Measurements from ENCODE around the gene MOB3A.

MOB3A gene

DNA sequence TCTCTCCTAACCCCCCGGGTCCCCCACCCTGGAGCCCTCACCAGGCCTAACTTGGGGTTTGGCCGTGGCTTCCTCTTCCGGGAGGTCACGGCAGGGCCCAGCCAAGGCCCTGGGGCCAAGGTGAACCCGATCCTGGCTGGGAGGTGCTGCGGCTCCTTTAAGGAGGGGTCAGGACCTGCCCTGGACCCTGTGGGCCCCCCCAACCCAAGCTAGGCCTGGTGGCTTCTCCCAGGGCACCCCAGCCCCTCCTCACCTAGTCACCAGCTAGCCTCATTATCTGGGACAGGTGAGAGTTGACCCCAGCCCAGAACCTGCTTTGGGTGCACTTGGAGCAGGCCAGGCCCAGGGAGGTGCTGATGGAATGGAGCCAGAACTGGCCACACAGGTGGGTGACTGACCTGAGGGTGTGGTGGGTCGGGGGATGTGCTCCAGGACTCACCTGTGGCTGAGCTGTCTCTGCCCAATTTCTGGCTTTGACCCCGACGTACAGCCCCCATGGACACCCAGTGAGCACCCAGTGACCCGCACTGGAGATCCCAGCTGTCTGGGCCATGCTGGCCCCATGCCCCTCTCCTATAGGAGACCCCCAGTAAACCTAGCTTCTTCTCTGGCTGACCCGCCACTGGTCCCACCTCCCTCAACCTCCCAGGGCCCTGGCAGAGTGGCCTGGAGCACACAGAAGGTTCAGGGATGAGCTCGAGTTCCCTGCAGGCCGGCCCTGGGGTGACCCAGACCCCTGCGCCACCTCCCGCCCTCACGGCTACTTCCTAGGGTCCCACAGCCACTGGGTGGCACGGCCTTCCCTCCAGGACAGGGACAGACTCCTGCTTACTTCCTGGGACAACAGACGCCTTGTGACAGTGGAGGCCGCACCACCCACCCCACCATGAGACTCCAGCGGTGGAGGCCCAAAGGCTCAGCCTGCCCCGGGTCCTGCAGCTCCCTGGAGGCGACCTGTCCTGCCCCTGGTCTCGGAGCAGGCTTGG lies 38.3 kb downstream of the MOB3A start:
- TF ChIP-seq, protein P1, sequence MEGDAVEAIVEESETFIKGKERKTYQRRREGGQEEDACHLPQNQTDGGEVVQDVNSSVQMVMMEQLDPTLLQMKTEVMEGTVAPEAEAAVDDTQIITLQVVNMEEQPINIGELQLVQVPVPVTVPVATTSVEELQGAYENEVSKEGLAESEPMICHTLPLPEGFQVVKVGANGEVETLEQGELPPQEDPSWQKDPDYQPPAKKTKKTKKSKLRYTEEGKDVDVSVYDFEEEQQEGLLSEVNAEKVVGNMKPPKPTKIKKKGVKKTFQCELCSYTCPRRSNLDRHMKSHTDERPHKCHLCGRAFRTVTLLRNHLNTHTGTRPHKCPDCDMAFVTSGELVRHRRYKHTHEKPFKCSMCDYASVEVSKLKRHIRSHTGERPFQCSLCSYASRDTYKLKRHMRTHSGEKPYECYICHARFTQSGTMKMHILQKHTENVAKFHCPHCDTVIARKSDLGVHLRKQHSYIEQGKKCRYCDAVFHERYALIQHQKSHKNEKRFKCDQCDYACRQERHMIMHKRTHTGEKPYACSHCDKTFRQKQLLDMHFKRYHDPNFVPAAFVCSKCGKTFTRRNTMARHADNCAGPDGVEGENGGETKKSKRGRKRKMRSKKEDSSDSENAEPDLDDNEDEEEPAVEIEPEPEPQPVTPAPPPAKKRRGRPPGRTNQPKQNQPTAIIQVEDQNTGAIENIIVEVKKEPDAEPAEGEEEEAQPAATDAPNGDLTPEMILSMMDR (IDR thresholded peaks at IDR 0.05; ENCODE audit: low read depth, low read length): no peak
- TF ChIP-seq MYC (IDR thresholded peaks at IDR 0.05; ENCODE audit: low read depth, low read length): no peak
- no peak for DNase-seq (ENCODE audit: low read depth)
- H3K4me3 ChIP-seq (ENCODE audit: low read depth, low read length): no peak overlapping the region

DNA sequence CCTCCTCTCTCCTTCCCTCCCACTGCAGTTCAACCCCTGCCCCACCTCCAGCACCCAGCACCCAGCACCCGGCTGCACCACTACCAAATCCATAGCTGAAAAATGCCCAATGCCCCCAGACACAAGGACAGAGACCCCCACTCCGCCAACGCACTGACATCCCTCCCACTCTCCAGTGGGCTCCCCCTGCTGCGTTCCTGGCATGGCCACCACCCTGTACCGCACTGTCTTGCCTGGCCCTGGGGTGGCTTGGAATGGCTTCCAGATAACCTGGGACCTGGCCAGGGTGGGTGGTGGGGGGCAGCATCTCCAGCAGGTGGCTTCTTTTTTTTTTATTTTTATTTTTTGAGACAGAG lies 39.3 kb downstream of the MOB3A start:
- no peak overlapping the region for H3K4me3 ChIP-seq (ENCODE audit: low read depth, low read length)
- no peak for TF ChIP-seq MYC (IDR thresholded peaks at IDR 0.05; ENCODE audit: low read depth, low read length)
- no peak for TF ChIP-seq POLR2A (IDR thresholded peaks at IDR 0.05; ENCODE audit: extremely low read depth, insufficient read length)
- TF ChIP-seq, protein P2, sequence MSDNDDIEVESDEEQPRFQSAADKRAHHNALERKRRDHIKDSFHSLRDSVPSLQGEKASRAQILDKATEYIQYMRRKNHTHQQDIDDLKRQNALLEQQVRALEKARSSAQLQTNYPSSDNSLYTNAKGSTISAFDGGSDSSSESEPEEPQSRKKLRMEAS (IDR thresholded peaks at IDR 0.05; ENCODE audit: low read depth, low read length): no peak
- TF ChIP-seq, protein P1 (IDR thresholded peaks at IDR 0.05; ENCODE audit: low read depth, low read length): no peak
- DNase-seq (ENCODE audit: low read depth): no peak

DNA sequence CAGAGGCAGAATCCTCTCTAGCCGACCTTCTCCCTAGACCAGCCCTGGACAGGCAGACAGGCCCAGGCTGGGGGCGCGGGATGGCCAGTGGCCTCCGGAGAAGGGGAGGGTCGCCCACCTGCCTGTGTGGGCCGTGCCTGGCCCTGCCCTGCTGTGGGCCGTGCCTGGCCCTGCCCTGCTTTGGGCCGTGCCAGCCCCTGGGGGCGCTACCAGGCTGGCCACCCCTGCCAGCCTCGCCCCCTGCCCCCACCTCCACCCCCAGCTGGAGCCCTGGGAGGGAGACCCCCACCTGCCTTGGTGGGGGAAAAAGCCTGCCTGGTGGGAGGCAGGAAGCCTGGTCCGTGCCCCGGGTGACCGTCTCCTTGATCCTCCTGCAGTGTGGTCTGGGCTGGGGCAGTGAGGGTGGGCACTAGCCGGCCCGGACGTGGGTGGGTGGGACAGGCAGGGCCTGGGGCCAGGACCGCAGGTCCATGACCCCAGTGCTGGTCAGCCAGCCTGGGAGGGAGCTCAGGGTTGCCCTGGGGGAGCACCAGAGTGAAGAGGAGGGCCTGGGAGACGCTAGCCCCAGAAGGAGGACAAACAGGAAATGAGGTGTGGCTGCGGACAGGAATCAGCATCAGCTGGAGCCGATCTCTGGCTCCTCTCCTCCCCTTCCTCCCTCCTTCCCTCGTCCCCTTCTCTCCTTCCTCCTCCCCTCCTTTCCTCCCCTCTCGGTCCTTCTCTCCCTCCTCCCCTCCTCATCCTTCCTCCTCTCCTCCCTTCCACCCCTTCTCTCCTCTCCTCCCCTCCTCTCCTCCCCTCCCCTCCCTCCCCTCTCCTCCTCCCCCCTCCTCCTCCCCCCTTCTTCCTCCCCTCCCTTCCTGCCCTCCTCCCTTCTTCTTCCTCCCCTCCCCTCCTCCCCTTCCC lies 39.9 kb downstream of the MOB3A start:
- no peak for DNase-seq (ENCODE audit: low read depth)
- TF ChIP-seq POLR2A (IDR thresholded peaks at IDR 0.05; ENCODE audit: extremely low read depth, insufficient read length): no peak
- H3K4me3 ChIP-seq (ENCODE audit: low read depth, low read length): no peak overlapping the region

DNA sequence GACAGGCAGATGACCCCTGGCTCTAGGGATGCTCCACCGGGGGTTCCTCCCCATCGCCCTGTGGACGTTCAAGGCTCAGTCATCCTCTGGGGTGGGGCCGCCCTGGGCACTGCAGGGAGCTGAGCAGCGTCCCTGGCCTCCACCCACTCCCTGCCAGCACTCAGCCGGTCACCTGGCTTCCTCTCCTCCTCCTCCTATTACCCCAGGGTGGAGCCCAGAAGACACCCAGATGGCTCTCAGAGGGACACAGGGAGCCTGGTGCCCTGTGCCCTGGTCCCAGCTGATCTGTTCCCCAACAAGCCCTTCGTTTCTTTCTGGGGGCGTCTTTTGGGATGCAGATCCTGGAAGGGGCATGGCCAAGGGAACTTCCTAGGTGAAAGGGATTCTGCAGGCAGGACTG lies 41.4 kb downstream of the MOB3A start:
- no peak overlapping the region for H3K4me3 ChIP-seq (ENCODE audit: low read depth, low read length)
- no peak for DNase-seq (ENCODE audit: low read depth)
- TF ChIP-seq MYC (IDR thresholded peaks at IDR 0.05; ENCODE audit: low read depth, low read length) (no peak), POLR2A (IDR thresholded peaks at IDR 0.05; ENCODE audit: extremely low read depth, insufficient read length) (no peak)
- TF ChIP-seq, protein P2 (IDR thresholded peaks at IDR 0.05; ENCODE audit: low read depth, low read length): no peak
- TF ChIP-seq, protein P1 (IDR thresholded peaks at IDR 0.05; ENCODE audit: low read depth, low read length): no peak

DNA sequence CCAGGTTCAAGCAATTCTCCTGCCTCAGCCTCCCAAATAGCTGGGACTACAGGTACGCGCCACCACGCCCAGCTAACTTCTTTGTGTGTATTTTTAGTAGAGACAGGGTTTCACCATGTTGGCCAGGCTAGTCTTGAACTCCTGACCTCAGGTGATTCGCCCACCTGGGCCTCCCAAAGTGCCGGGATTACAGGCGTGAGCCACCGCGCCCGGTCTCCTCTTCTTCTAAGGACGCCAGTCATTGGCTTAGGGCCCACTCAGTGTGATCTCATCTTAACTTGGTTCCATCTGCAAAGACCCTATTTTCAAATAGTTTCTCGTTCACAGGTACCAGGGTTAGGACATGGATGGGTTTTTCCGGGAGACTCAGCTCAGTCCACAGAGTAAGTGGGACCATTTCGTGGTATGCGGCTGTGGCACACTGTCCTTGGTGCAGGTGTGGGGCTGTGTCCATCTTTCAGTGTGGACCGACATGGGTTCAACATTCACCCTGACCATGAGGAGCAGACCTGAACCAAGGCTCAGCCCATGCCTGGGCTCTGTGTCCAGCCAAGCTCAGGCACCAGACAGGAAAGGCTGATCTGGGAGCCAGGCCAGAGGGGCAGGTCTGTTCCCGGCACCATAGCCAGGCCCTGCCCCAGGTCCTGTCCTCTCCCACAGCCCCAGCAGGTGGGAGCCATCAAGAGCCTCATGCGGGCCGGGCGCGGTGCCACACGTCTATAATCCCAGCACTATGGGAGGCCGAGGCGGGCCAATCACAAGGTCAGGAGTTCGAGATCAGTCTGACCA lies 42.3 kb downstream of the MOB3A start:
- TF ChIP-seq, protein P1 (IDR thresholded peaks at IDR 0.05; ENCODE audit: low read depth, low read length): no peak
- TF ChIP-seq MYC (IDR thresholded peaks at IDR 0.05; ENCODE audit: low read depth, low read length) (no peak), POLR2A (IDR thresholded peaks at IDR 0.05; ENCODE audit: extremely low read depth, insufficient read length) (no peak)
- TF ChIP-seq, protein P2 (IDR thresholded peaks at IDR 0.05; ENCODE audit: low read depth, low read length): no peak

More for the DNA sequence above, 42.3 kb downstream of the MOB3A start:
- no peak for DNase-seq (ENCODE audit: low read depth)
- no peak overlapping the region for H3K4me3 ChIP-seq (ENCODE audit: low read depth, low read length)

Measured in NB4 (cell line).